ENCODE results near the gene SRGAP2B.
"Not testable (repeated sequence)": the region's sequence is repeated elsewhere in the genome, so short reads cannot be mapped to it uniquely, and the experiment has no call there.

The SRGAP2B gene
- total RNA-seq = 2.8 to 3.7 (median 3.0) reads per million in 3 donors

GRCh38 chr1:145095284-145096057, at the start of gene SRGAP2B, which contains the start of gene FAM72D:
SRGAP2B (minus strand) TSS chr1:145095328; CDS start chr1:145092901, 2,427 bp downstream.
FAM72D (plus strand) TSS chr1:145095974; CDS start chr1:145096848, 874 bp downstream.
- not testable (repeated sequence) for H3K9me3 ChIP-seq (ENCODE audit: control insufficient read depth, low read length); H3K36me3 ChIP-seq (ENCODE audit: control insufficient read depth, insufficient read depth, low read length); H3K4me3 ChIP-seq (ENCODE audit: insufficient read depth, low read depth, low read length, poor library complexity, severe bottlenecking); H3K27me3 ChIP-seq (replicated peaks; ENCODE audit: control insufficient read depth, insufficient read depth, low read length, poor library complexity, severe bottlenecking); H3K4me1 ChIP-seq (ENCODE audit: control insufficient read depth, insufficient read depth, low read length, poor library complexity, severe bottlenecking); H3K27ac ChIP-seq (ENCODE audit: insufficient read depth, low read length, poor library complexity, severe bottlenecking); DNase-seq

GRCh38 chr1:145144264-145144913, 49.3 kb upstream of the SRGAP2B start:
- H3K36me3 ChIP-seq (ENCODE audit: control insufficient read depth, insufficient read depth, low read length); H3K27me3 ChIP-seq (replicated peaks; ENCODE audit: control insufficient read depth, insufficient read depth, low read length, poor library complexity, severe bottlenecking); H3K9me3 ChIP-seq (ENCODE audit: control insufficient read depth, low read length); H3K4me1 ChIP-seq (ENCODE audit: control insufficient read depth, insufficient read depth, low read length, poor library complexity, severe bottlenecking); DNase-seq; H3K27ac ChIP-seq (ENCODE audit: insufficient read depth, low read length, poor library complexity, severe bottlenecking); H3K4me3 ChIP-seq (ENCODE audit: insufficient read depth, low read depth, low read length, poor library complexity, severe bottlenecking): not testable (repeated sequence)

GRCh38 chr1:145140549-145140948, 45.4 kb upstream of the SRGAP2B start:
- H3K27me3 ChIP-seq (replicated peaks; ENCODE audit: control insufficient read depth, insufficient read depth, low read length, poor library complexity, severe bottlenecking); DNase-seq; H3K4me1 ChIP-seq (ENCODE audit: control insufficient read depth, insufficient read depth, low read length, poor library complexity, severe bottlenecking); H3K27ac ChIP-seq (ENCODE audit: insufficient read depth, low read length, poor library complexity, severe bottlenecking); H3K9me3 ChIP-seq (ENCODE audit: control insufficient read depth, low read length); H3K4me3 ChIP-seq (ENCODE audit: insufficient read depth, low read depth, low read length, poor library complexity, severe bottlenecking); H3K36me3 ChIP-seq (ENCODE audit: control insufficient read depth, insufficient read depth, low read length): not testable (repeated sequence)

- H3K27ac ChIP-seq (ENCODE audit: insufficient read depth, low read length, poor library complexity, severe bottlenecking); H3K9me3 ChIP-seq (ENCODE audit: control insufficient read depth, low read length); H3K4me3 ChIP-seq (ENCODE audit: insufficient read depth, low read depth, low read length, poor library complexity, severe bottlenecking); H3K36me3 ChIP-seq (ENCODE audit: control insufficient read depth, insufficient read depth, low read length); H3K27me3 ChIP-seq (replicated peaks; ENCODE audit: control insufficient read depth, insufficient read depth, low read length, poor library complexity, severe bottlenecking); DNase-seq; H3K4me1 ChIP-seq (ENCODE audit: control insufficient read depth, insufficient read depth, low read length, poor library complexity, severe bottlenecking): not testable (repeated sequence)
Observed at GRCh38 chr1:145134476-145134875, 39.3 kb upstream of the SRGAP2B start.

GRCh38 chr1:145128697-145129469, 33.8 kb upstream of the SRGAP2B start:
- not testable (repeated sequence) for DNase-seq; H3K4me1 ChIP-seq (ENCODE audit: control insufficient read depth, insufficient read depth, low read length, poor library complexity, severe bottlenecking); H3K9me3 ChIP-seq (ENCODE audit: control insufficient read depth, low read length); H3K27me3 ChIP-seq (replicated peaks; ENCODE audit: control insufficient read depth, insufficient read depth, low read length, poor library complexity, severe bottlenecking); H3K36me3 ChIP-seq (ENCODE audit: control insufficient read depth, insufficient read depth, low read length); H3K4me3 ChIP-seq (ENCODE audit: insufficient read depth, low read depth, low read length, poor library complexity, severe bottlenecking); H3K27ac ChIP-seq (ENCODE audit: insufficient read depth, low read length, poor library complexity, severe bottlenecking)

GRCh38 chr1:145127144-145127543, 32.0 kb upstream of the SRGAP2B start:
- not testable (repeated sequence) for H3K27me3 ChIP-seq (replicated peaks; ENCODE audit: control insufficient read depth, insufficient read depth, low read length, poor library complexity, severe bottlenecking); H3K4me3 ChIP-seq (ENCODE audit: insufficient read depth, low read depth, low read length, poor library complexity, severe bottlenecking); H3K36me3 ChIP-seq (ENCODE audit: control insufficient read depth, insufficient read depth, low read length); DNase-seq; H3K4me1 ChIP-seq (ENCODE audit: control insufficient read depth, insufficient read depth, low read length, poor library complexity, severe bottlenecking); H3K9me3 ChIP-seq (ENCODE audit: control insufficient read depth, low read length); H3K27ac ChIP-seq (ENCODE audit: insufficient read depth, low read length, poor library complexity, severe bottlenecking)

GRCh38 chr1:145125112-145125511, 30.0 kb upstream of the SRGAP2B start:
- H3K27ac ChIP-seq (ENCODE audit: insufficient read depth, low read length, poor library complexity, severe bottlenecking); DNase-seq; H3K4me1 ChIP-seq (ENCODE audit: control insufficient read depth, insufficient read depth, low read length, poor library complexity, severe bottlenecking); H3K4me3 ChIP-seq (ENCODE audit: insufficient read depth, low read depth, low read length, poor library complexity, severe bottlenecking); H3K9me3 ChIP-seq (ENCODE audit: control insufficient read depth, low read length); H3K36me3 ChIP-seq (ENCODE audit: control insufficient read depth, insufficient read depth, low read length); H3K27me3 ChIP-seq (replicated peaks; ENCODE audit: control insufficient read depth, insufficient read depth, low read length, poor library complexity, severe bottlenecking): not testable (repeated sequence)

GRCh38 chr1:145123992-145124641, 29.0 kb upstream of the SRGAP2B start:
- not testable (repeated sequence) for H3K4me1 ChIP-seq (ENCODE audit: control insufficient read depth, insufficient read depth, low read length, poor library complexity, severe bottlenecking); H3K27ac ChIP-seq (ENCODE audit: insufficient read depth, low read length, poor library complexity, severe bottlenecking); H3K36me3 ChIP-seq (ENCODE audit: control insufficient read depth, insufficient read depth, low read length); H3K9me3 ChIP-seq (ENCODE audit: control insufficient read depth, low read length); H3K4me3 ChIP-seq (ENCODE audit: insufficient read depth, low read depth, low read length, poor library complexity, severe bottlenecking); H3K27me3 ChIP-seq (replicated peaks; ENCODE audit: control insufficient read depth, insufficient read depth, low read length, poor library complexity, severe bottlenecking); DNase-seq

GRCh38 chr1:145123062-145123395, 27.9 kb upstream of the SRGAP2B start:
- not testable (repeated sequence) for H3K36me3 ChIP-seq (ENCODE audit: control insufficient read depth, insufficient read depth, low read length); DNase-seq; H3K27ac ChIP-seq (ENCODE audit: insufficient read depth, low read length, poor library complexity, severe bottlenecking); H3K4me1 ChIP-seq (ENCODE audit: control insufficient read depth, insufficient read depth, low read length, poor library complexity, severe bottlenecking); H3K9me3 ChIP-seq (ENCODE audit: control insufficient read depth, low read length); H3K4me3 ChIP-seq (ENCODE audit: insufficient read depth, low read depth, low read length, poor library complexity, severe bottlenecking); H3K27me3 ChIP-seq (replicated peaks; ENCODE audit: control insufficient read depth, insufficient read depth, low read length, poor library complexity, severe bottlenecking)
